EH (cell line): ENCODE data around the gene SPTY2D1.
"Not testable (repeated sequence)": the region's sequence is repeated elsewhere in the genome, so short reads cannot be mapped to it uniquely, and the experiment has no call there.

Experiments used
- DNase-seq: peaks from one replicate; pipeline ENCODE4 v3.0.0-alpha.2; 2015; ENCODE audit warnings: low read depth

SPTY2D1 gene

GRCh38 chr11:18618342-18619025, 15.7 kb downstream of the SPTY2D1 start:
- DNase-seq = peak; percentile 25

GRCh38 chr11:18617688-18618341, 16.3 kb downstream of the SPTY2D1 start:
- DNase-seq = peak; percentile 47

- no peak for DNase-seq
Measured at GRCh38 chr11:18615628-18616392, 18.3 kb downstream of the SPTY2D1 start.

- DNase-seq = no peak
Measured at GRCh38 chr11:18614667-18615066, 19.5 kb downstream of the SPTY2D1 start.

- DNase-seq = no peak
Measured at GRCh38 chr11:18612394-18612793, 21.7 kb downstream of the SPTY2D1 start.

GRCh38 chr11:18611196-18611595, 22.9 kb downstream of the SPTY2D1 start:
- peak; percentile 51 for DNase-seq

GRCh38 chr11:18608376-18608775, 25.8 kb downstream of the SPTY2D1 start:
- no peak for DNase-seq

- DNase-seq = no peak
Measured at GRCh38 chr11:18600915-18601569, 33.1 kb downstream of the SPTY2D1 start.

- peak; percentile 33 for DNase-seq
Measured at GRCh38 chr11:18599739-18600230, 34.4 kb downstream of the SPTY2D1 start, which contains the start of gene MISFA. MISFA (plus strand) TSS chr11:18599789; CDS start chr11:18599929, 140 bp downstream.

- DNase-seq = peak; percentile 85
Measured at GRCh38 chr11:18594999-18595749, 39.0 kb downstream of the SPTY2D1 start.

- not testable (repeated sequence) for DNase-seq
Measured at GRCh38 chr11:18594088-18594487, 40.1 kb downstream of the SPTY2D1 start.

GRCh38 chr11:18590571-18590970, 43.6 kb downstream of the SPTY2D1 start:
- DNase-seq = no peak

GRCh38 chr11:18588297-18589252, 45.6 kb downstream of the SPTY2D1 start, which contains the start of gene UEVLD:
UEVLD (minus strand) TSS chr11:18588734; CDS start chr11:18588654, 80 bp downstream.
- peak; percentile 92 for DNase-seq

- DNase-seq = no peak
Measured at GRCh38 chr11:18581825-18582224, 52.3 kb downstream of the SPTY2D1 start.

- DNase-seq = no peak
Measured at GRCh38 chr11:18580113-18580766, 53.9 kb downstream of the SPTY2D1 start.

- no peak for DNase-seq
Measured at GRCh38 chr11:18578975-18579598, 55.1 kb downstream of the SPTY2D1 start.

GRCh38 chr11:18575361-18575760, 58.8 kb downstream of the SPTY2D1 start:
- DNase-seq = no peak

GRCh38 chr11:18567081-18567480, 67.1 kb downstream of the SPTY2D1 start:
- peak; percentile 18 for DNase-seq

GRCh38 chr11:18566406-18566805, 67.7 kb downstream of the SPTY2D1 start:
- DNase-seq = no peak
